ENCODE data around the gene CCDC149.

Gene CCDC149

GRCh38 chr4:24849756-24850155 lies 63.1 kb downstream of the CCDC149 start:
- no peaks in the 10 kb centered on the region for H3K36me3 Mint-ChIP-seq (ENCODE audit: low read depth)

DNA sequence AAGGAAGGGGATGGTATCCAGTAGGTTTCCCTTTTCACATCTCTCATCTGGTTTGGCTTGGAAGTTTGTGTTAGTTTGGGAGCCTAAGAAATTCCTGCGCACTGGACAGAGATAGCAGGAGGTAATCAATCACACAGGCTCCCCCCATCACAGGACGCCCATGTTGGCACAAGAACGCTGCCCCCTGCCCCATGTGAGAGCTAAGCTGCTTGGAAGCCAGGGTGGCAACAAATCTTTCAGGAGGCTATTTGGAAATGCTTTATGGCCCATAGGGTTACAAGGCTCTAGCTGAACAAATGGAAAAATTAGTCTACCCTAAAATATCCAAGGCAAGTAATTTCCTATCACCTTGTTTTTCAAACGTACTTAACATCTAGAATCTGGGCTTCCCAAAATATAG lies 63.5 kb downstream of the CCDC149 start:
- Mint-ChIP-seq H3K4me1 (ENCODE audit: low read depth) (no peaks in the 10 kb centered on the region), H3K27me3 (peaks cover 6% of the 10 kb centered on the region), H3K9me3 (no peaks in the 10 kb centered on the region), H3K27ac (no peak overlapping the region), H3K36me3 (ENCODE audit: low read depth) (no peaks in the 10 kb centered on the region), H3K4me3 (no peak overlapping the region)

More at GRCh38 chr4:24849756-24850155, 63.1 kb downstream of the CCDC149 start:
- H3K9me3 Mint-ChIP-seq, result no peaks in the 10 kb centered on the region
- no peak overlapping the region for H3K4me3 Mint-ChIP-seq
- H3K27me3 Mint-ChIP-seq, result peaks cover 6% of the 10 kb centered on the region
- no peak overlapping the region for H3K27ac Mint-ChIP-seq
- H3K4me1 Mint-ChIP-seq (ENCODE audit: low read depth), result no peaks in the 10 kb centered on the region

- H3K27ac Mint-ChIP-seq, result no peak overlapping the region
- H3K4me1 Mint-ChIP-seq (ENCODE audit: low read depth), result no peaks in the 10 kb centered on the region
- peaks cover 4% of the 10 kb centered on the region for H3K27me3 Mint-ChIP-seq
- H3K9me3 Mint-ChIP-seq, result no peaks in the 10 kb centered on the region
- no peak overlapping the region for H3K4me3 Mint-ChIP-seq
- no peaks in the 10 kb centered on the region for H3K36me3 Mint-ChIP-seq (ENCODE audit: low read depth)
Observed at GRCh38 chr4:24846716-24847115, 66.1 kb downstream of the CCDC149 start.

DNA sequence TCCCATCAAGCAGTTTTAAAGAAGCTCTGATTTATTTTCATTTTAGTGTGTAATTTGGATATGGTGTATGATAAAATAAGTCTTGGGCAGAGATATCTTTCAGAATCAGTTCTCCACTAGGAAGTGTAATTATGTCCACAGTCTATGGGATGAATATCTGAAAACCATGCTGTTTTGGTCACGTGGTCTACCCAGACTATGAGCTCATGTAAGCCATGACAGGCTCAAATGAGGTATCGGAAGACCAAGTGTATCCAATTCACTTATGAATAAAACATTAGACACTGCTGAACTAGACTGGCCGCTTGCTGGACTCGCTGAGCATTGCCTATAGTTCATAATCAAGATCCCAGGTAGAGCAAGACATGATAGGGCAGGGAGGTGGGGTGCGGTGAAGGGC lies 66.9 kb downstream of the CCDC149 start:
- no peak overlapping the region for H3K27ac Mint-ChIP-seq
- H3K4me1 Mint-ChIP-seq (ENCODE audit: low read depth), result no peaks in the 10 kb centered on the region
- H3K9me3 Mint-ChIP-seq, result no peaks in the 10 kb centered on the region
- no peak overlapping the region for H3K4me3 Mint-ChIP-seq
- peaks cover 4% of the 10 kb centered on the region for H3K27me3 Mint-ChIP-seq
- no peaks in the 10 kb centered on the region for H3K36me3 Mint-ChIP-seq (ENCODE audit: low read depth)

- H3K9me3 Mint-ChIP-seq, result no peaks in the 10 kb centered on the region
- no peaks in the 10 kb centered on the region for H3K36me3 Mint-ChIP-seq (ENCODE audit: low read depth)
- H3K27me3 Mint-ChIP-seq, result peaks cover 3% of the 10 kb centered on the region
- no peaks in the 10 kb centered on the region for H3K4me1 Mint-ChIP-seq (ENCODE audit: low read depth)
- no peak overlapping the region for H3K27ac Mint-ChIP-seq
- H3K4me3 Mint-ChIP-seq, result no peak overlapping the region
Observed at GRCh38 chr4:24845132-24845531, 67.7 kb downstream of the CCDC149 start.

DNA sequence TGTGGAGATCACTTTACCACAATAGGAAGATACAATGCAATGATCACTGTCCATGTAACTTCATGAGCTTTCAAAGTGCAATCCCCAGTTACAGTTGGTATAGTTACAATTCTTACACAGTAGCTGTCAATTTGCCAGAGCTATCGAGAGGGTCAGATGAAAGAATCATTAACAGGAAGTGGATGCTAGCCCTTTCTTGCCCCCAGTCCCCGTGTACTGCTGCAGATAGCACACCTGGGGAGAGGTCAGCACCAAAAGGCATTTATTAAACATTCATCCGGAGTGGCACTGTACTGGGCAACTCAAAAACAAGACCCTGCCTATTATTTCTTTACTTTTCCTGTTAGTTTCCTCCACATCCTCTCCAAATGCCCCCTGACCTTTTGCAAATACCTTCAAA lies 69.7 kb downstream of the CCDC149 start:
- no peaks in the 10 kb centered on the region for H3K4me1 Mint-ChIP-seq (ENCODE audit: low read depth)
- H3K27ac Mint-ChIP-seq, result no peak overlapping the region
- H3K4me3 Mint-ChIP-seq, result no peak overlapping the region
- H3K9me3 Mint-ChIP-seq, result no peaks in the 10 kb centered on the region
- H3K36me3 Mint-ChIP-seq (ENCODE audit: low read depth), result no peaks in the 10 kb centered on the region
- no peaks in the 10 kb centered on the region for H3K27me3 Mint-ChIP-seq

- Mint-ChIP-seq H3K4me3 (no peak overlapping the region), H3K36me3 (ENCODE audit: low read depth) (no peaks in the 10 kb centered on the region), H3K9me3 (no peaks in the 10 kb centered on the region), H3K27me3 (no peaks in the 10 kb centered on the region), H3K4me1 (ENCODE audit: low read depth) (no peaks in the 10 kb centered on the region), H3K27ac (no peak overlapping the region)
Observed at GRCh38 chr4:24842356-24842755, 70.5 kb downstream of the CCDC149 start.

- Mint-ChIP-seq H3K27me3 (no peaks in the 10 kb centered on the region), H3K9me3 (no peaks in the 10 kb centered on the region), H3K27ac (no peak overlapping the region), H3K4me1 (ENCODE audit: low read depth) (no peaks in the 10 kb centered on the region), H3K4me3 (no peak overlapping the region), H3K36me3 (ENCODE audit: low read depth) (no peaks in the 10 kb centered on the region)
Observed at GRCh38 chr4:24840826-24841543, 71.9 kb downstream of the CCDC149 start.

DNA sequence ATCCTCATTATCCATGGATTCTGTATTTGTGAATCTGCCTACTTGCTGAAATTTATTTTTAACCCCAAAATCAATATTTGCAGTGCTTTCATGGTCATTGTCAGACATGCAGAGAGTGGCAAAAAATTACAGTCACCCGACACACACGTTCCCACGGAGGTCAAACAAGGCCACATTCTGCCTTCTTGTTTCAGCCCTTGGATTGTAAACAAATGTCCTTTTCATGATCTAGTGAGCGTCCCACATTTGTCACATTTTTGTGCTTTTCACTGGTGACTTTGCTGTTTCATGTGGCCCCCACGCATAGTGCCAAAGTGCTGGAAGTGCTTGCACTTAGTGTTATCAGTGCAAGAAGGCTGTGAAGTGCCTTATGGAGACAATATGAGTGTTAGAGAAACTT lies 72.5 kb downstream of the CCDC149 start:
- no peaks in the 10 kb centered on the region for H3K36me3 Mint-ChIP-seq (ENCODE audit: low read depth)
- H3K4me3 Mint-ChIP-seq, result no peak overlapping the region
- no peaks in the 10 kb centered on the region for H3K27me3 Mint-ChIP-seq
- H3K27ac Mint-ChIP-seq, result no peak overlapping the region
- no peaks in the 10 kb centered on the region for H3K4me1 Mint-ChIP-seq (ENCODE audit: low read depth)
- no peaks in the 10 kb centered on the region for H3K9me3 Mint-ChIP-seq

- Mint-ChIP-seq H3K27ac (no peak overlapping the region), H3K36me3 (ENCODE audit: low read depth) (no peaks in the 10 kb centered on the region), H3K4me3 (no peak overlapping the region), H3K4me1 (ENCODE audit: low read depth) (no peaks in the 10 kb centered on the region), H3K27me3 (no peaks in the 10 kb centered on the region), H3K9me3 (no peaks in the 10 kb centered on the region)
Observed at GRCh38 chr4:24837781-24838180, 75.1 kb downstream of the CCDC149 start.

DNA sequence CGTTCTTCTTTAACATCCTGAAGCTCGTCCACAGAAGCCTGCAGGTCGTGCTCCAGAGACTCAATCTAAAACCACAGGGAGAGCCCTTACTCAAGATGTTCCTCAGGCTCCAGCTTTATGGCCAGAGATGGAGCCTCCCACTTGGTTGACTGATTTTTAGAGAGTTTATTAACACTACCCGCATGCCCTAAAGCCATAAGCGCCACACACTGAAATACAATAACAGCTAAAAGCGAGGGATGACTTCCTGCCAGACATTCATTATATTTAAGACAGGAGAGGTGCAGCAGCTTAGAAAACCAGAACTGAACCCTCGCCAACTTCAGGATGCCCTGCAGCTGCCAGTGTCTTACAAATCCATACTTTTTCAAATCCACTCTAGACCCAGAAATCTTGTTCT lies 75.5 kb downstream of the CCDC149 start:
- no peaks in the 10 kb centered on the region for H3K9me3 Mint-ChIP-seq

GRCh38 chr4:24836661-24837242 lies 76.1 kb downstream of the CCDC149 start:
- Mint-ChIP-seq H3K9me3 (no peaks in the 10 kb centered on the region), H3K4me1 (ENCODE audit: low read depth) (no peaks in the 10 kb centered on the region), H3K4me3 (no peak overlapping the region), H3K27ac (no peak overlapping the region), H3K36me3 (ENCODE audit: low read depth) (no peaks in the 10 kb centered on the region), H3K27me3 (no peaks in the 10 kb centered on the region)

More for the DNA sequence above, 75.5 kb downstream of the CCDC149 start:
- H3K27ac Mint-ChIP-seq, result no peak overlapping the region
- no peaks in the 10 kb centered on the region for H3K27me3 Mint-ChIP-seq
- no peaks in the 10 kb centered on the region for H3K4me1 Mint-ChIP-seq (ENCODE audit: low read depth)
- no peaks in the 10 kb centered on the region for H3K36me3 Mint-ChIP-seq (ENCODE audit: low read depth)
- H3K4me3 Mint-ChIP-seq, result no peak overlapping the region

- Mint-ChIP-seq H3K27me3 (no peaks in the 10 kb centered on the region), H3K9me3 (no peaks in the 10 kb centered on the region), H3K4me3 (no peak overlapping the region), H3K36me3 (ENCODE audit: low read depth) (no peaks in the 10 kb centered on the region), H3K4me1 (ENCODE audit: low read depth) (no peaks in the 10 kb centered on the region), H3K27ac (no peak overlapping the region)
Observed at GRCh38 chr4:24835696-24836095, 77.1 kb downstream of the CCDC149 start.

GRCh38 chr4:24831637-24832036 lies 81.2 kb downstream of the CCDC149 start:
- Mint-ChIP-seq H3K4me1 (ENCODE audit: low read depth) (no peaks in the 10 kb centered on the region), H3K4me3 (no peak overlapping the region), H3K36me3 (ENCODE audit: low read depth) (no peaks in the 10 kb centered on the region), H3K27me3 (peaks cover 4% of the 10 kb centered on the region), H3K9me3 (no peaks in the 10 kb centered on the region), H3K27ac (no peak overlapping the region)

DNA sequence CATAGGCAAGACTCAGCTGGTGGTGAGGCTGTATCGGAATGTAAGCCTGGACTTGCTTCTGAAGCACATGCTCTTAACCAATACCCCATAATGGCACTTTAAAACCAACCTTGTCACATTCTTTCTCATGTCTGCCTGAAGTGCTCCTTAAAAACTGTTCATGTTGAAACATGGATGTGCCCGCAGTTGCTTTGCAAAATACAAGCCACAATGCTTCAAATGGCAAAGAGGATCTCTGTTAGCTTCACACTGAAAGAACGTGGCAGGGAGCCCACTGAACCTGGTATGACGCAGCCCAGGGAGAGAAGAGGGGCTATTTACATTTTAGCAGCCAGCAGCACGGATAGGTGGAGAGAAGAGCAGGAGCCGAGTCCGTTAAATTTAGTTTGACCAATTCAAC lies 88.1 kb downstream of the CCDC149 start:
- Mint-ChIP-seq H3K4me3 (no peak overlapping the region), H3K27me3 (no peaks in the 10 kb centered on the region), H3K27ac (no peak overlapping the region), H3K4me1 (ENCODE audit: low read depth) (no peaks in the 10 kb centered on the region), H3K36me3 (ENCODE audit: low read depth) (no peaks in the 10 kb centered on the region), H3K9me3 (no peaks in the 10 kb centered on the region)

- no peaks in the 10 kb centered on the region for H3K36me3 Mint-ChIP-seq (ENCODE audit: low read depth)
- H3K27me3 Mint-ChIP-seq, result no peaks in the 10 kb centered on the region
- no peaks in the 10 kb centered on the region for H3K4me1 Mint-ChIP-seq (ENCODE audit: low read depth)
- no peak overlapping the region for H3K27ac Mint-ChIP-seq
- H3K4me3 Mint-ChIP-seq, result no peak overlapping the region
- H3K9me3 Mint-ChIP-seq, result no peaks in the 10 kb centered on the region
Observed at GRCh38 chr4:24820541-24820940, 92.3 kb downstream of the CCDC149 start.
